Astrocyte (in vitro differentiated cells and primary cell): ENCODE measurements around the gene PXMP4. TPM values are rescaled to one million over a fixed set of nuclear protein-coding genes. Genes with fewer than 3 reads are reported as not detected.

Experiments used
- DNase-seq: peaks from one replicate; pipeline ENCODE4 v3.0.0-alpha.2; 2010; ENCODE audit warnings: low read depth
- FAIRE-seq: peaks from 2 replicates; lab custom pipeline; 2011; peaks lifted over from hg19 to GRCh38; lab: Jason Lieb, UNC
- H2AFZ ChIP-seq: 2 replicates; pipeline ENCODE4 v1.6.0; 2012; ENCODE audit warnings: low read depth, low read length, inconsistent platforms
- H3K27ac ChIP-seq: 2 replicates; pipeline ENCODE4 v1.5.1; 2011; ENCODE audit warnings: low read depth, low read length, inconsistent platforms
- H3K27me3 ChIP-seq: 2 replicates; pipeline ENCODE4 v1.6.0; 2011; ENCODE audit warnings: low read length, inconsistent platforms; ENCODE audit not compliant: insufficient read depth
- H3K36me3 ChIP-seq: 2 replicates; pipeline ENCODE4 v1.5.1; 2011; ENCODE audit warnings: low read length, inconsistent platforms; ENCODE audit not compliant: insufficient read depth
- H3K4me1 ChIP-seq: 2 replicates; pipeline ENCODE4 v1.5.1; 2011; ENCODE audit warnings: low read length, inconsistent platforms; ENCODE audit not compliant: insufficient read depth
- H3K4me2 ChIP-seq: 2 replicates; pipeline ENCODE4 v1.6.0; 2012; ENCODE audit warnings: low read length, inconsistent platforms
- H3K4me3 ChIP-seq: 2 replicates; pipeline ENCODE4 v1.5.1; 2011; ENCODE audit warnings: low read depth, mild to moderate bottlenecking, low read length, inconsistent platforms; ENCODE audit not compliant: insufficient read depth
- H3K79me2 ChIP-seq: 2 replicates; pipeline ENCODE4 v1.6.0; 2012; ENCODE audit warnings: mild to moderate bottlenecking, low read length, inconsistent platforms; ENCODE audit not compliant: insufficient read depth
- H3K9ac ChIP-seq: 2 replicates; pipeline ENCODE4 v1.6.0; 2012; ENCODE audit warnings: mild to moderate bottlenecking, low read length, inconsistent platforms
- H3K9me3 ChIP-seq: 2 replicates; pipeline ENCODE4 v1.5.1; 2012; ENCODE audit warnings: low read depth, mild to moderate bottlenecking, low read length, inconsistent platforms; ENCODE audit not compliant: insufficient read depth
- H4K20me1 ChIP-seq: 2 replicates; pipeline ENCODE4 v1.6.0; 2012; ENCODE audit warnings: low read length, inconsistent platforms; ENCODE audit not compliant: insufficient read depth
- H3K27ac Mint-ChIP-seq: one replicate; pipeline ENCODE4 v1.8.0; 2021; ENCODE audit warnings: mild to moderate bottlenecking, mixed read lengths; ENCODE audit not compliant: unreplicated experiment
- H3K27me3 Mint-ChIP-seq: one replicate; pipeline ENCODE4 v1.8.0; 2021; ENCODE audit warnings: low read depth, mixed read lengths; ENCODE audit not compliant: unreplicated experiment
- H3K36me3 Mint-ChIP-seq: one replicate; pipeline ENCODE4 v1.8.0; 2021; ENCODE audit warnings: low read depth, mixed read lengths; ENCODE audit not compliant: unreplicated experiment
- H3K4me1 Mint-ChIP-seq: one replicate; pipeline ENCODE4 v1.8.0; 2021; ENCODE audit warnings: low read depth, mixed read lengths; ENCODE audit not compliant: unreplicated experiment
- H3K4me3 Mint-ChIP-seq: one replicate; pipeline ENCODE4 v1.8.0; 2021; ENCODE audit warnings: mild to moderate bottlenecking, moderate library complexity, mixed read lengths; ENCODE audit not compliant: unreplicated experiment
- H3K9me3 Mint-ChIP-seq: one replicate; pipeline ENCODE4 v1.8.0; 2021; ENCODE audit warnings: mild to moderate bottlenecking, mixed read lengths; ENCODE audit not compliant: unreplicated experiment
- CTCF ChIP-seq: IDR thresholded peaks from 2 replicates; pipeline ENCODE4 v1.5.1; 2011; ENCODE audit warnings: low read depth, mild to moderate bottlenecking, inconsistent platforms, low read length, moderate library complexity; ENCODE audit not compliant: insufficient read depth
- EZH2 ChIP-seq: IDR thresholded peaks from 2 replicates; pipeline ENCODE4 v1.6.1; 2012; ENCODE audit warnings: mild to moderate bottlenecking, low read length, inconsistent platforms; ENCODE audit not compliant: insufficient read depth
- total RNA-seq: library from RNA; stranded (reverse); gene quantifications from 2 replicates; pipeline ENCODE4 v1.2.1, GENCODE V29; 2021

The PXMP4 gene
- total RNA-seq, 1 donor from 2014 or later = 1.1 TPM

DNA sequence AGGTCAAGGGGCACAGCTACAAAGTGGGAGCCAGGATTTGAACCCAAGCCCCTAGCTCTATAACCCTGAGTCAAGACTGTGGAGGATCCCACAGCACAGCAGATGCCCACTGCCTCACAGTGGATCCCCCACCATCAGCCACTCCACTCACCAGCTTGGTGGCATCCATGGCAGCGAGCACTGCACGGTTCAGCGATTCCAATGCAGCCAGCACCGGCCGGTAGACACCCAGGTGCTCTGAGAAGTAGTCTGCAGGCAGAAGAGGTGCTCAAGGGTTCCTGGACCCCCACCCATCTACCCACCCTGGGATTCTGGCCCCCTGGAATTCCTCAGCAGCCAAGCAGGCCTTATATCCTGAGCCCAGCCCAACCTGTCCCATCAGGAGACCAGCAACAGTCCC, 50.9 kb downstream of the PXMP4 start:
- Histone ChIP-seq H3K9me3 (no peaks in the 10 kb centered on the region), H3K4me1 (peaks cover 47% of the 10 kb centered on the region), H2AFZ (no peak overlapping the region), H3K9ac (no peak overlapping the region), H3K27me3 (no peaks in the 10 kb centered on the region), H3K36me3 (no peaks in the 10 kb centered on the region), H3K27ac (no peak overlapping the region), H3K4me2 (no peak overlapping the region), H3K4me3 (no peak overlapping the region), H4K20me1 (peaks cover 50% of the 10 kb centered on the region), H3K79me2 (peaks cover 2% of the 10 kb centered on the region)
- no peak overlapping the region for H3K27ac Mint-ChIP-seq
- DNase-seq = no peak
- no peak overlapping the region for H3K4me3 Mint-ChIP-seq
- peaks cover 24% of the 10 kb centered on the region for H3K4me1 Mint-ChIP-seq
- H3K9me3 Mint-ChIP-seq = no peaks in the 10 kb centered on the region
- TF ChIP-seq CTCF (no peak), EZH2 (no peak)
- H3K36me3 Mint-ChIP-seq = peaks cover 23% of the 10 kb centered on the region
- FAIRE-seq = no peak
- H3K27me3 Mint-ChIP-seq = peaks cover 2% of the 10 kb centered on the region

DNA sequence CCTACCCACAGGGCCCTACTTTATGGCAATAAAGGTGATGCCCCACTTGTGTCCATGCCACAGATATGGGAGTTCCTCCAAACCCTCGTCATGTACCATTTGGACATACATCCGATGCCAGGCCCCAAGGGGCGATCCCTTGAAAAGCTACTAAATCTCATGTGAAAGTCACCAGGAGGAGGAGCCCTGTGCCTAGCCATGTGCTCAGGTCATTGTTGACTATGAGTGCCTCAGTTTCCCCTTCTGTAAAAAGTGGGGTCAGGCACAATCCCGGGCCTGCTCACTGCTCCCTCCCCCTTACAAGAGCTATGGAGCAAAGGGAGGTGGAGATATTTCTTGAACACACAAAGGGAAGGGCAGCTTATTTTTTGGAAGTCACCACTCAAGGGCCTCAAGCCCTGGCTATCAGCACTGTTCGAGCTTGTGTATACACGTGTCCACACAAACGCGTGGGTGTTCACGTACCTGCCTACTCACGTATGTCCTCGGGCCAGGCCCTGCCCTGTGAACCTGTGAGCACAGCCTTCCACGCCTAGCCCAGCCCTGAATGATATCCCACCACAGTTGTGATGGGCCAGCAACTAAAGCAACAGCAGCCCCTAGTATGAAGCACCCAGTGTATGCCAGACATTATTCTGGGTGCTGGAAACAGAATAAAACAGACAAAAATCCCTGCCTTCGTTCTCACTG, 51.5 kb downstream of the PXMP4 start:
- no peak for TF ChIP-seq CTCF
- TF ChIP-seq EZH2 = no peak
- H3K4me1 ChIP-seq = peaks cover 49% of the 10 kb centered on the region
- Mint-ChIP-seq H3K27ac (peak overlapping the region; percentile 75), H3K9me3 (no peaks in the 10 kb centered on the region), H3K27me3 (peaks cover 2% of the 10 kb centered on the region), H3K36me3 (peaks cover 23% of the 10 kb centered on the region), H3K4me1 (peaks cover 24% of the 10 kb centered on the region), H3K4me3 (peak overlapping the region; percentile 67)
- no peak overlapping the region for H3K27ac ChIP-seq
- H3K79me2 ChIP-seq = peaks cover 2% of the 10 kb centered on the region
- FAIRE-seq (no peak), DNase-seq (no peak)
- no peak overlapping the region for H2AFZ ChIP-seq
- no peaks in the 10 kb centered on the region for H3K27me3 ChIP-seq
- H3K9ac ChIP-seq = no peak overlapping the region
- no peaks in the 10 kb centered on the region for H3K9me3 ChIP-seq
- peak overlapping the region; percentile 94 for H3K4me2 ChIP-seq
- H4K20me1 ChIP-seq = peaks cover 50% of the 10 kb centered on the region
- H3K4me3 ChIP-seq = no peak overlapping the region
- H3K36me3 ChIP-seq = no peaks in the 10 kb centered on the region
